Panc1 (cell line): ENCODE measurements around the gene NCKAP5. TPM values are rescaled to one million over a fixed set of nuclear protein-coding genes. Genes with fewer than 3 reads are reported as not detected.

Experiments
- ATAC-seq: fragments of 200-7000 bp; cut with Tn5 transposase; 2 replicates; pipeline ENCODE4 v1.9.1; 2020; ENCODE audit warnings: mild to moderate bottlenecking, moderate library complexity
- BruUV-seq: library from RNA; stranded (reverse); fragments of 400-500 nt; replicated peaks from 2 replicates; lab custom pipeline; 2021; lab: Mats Ljungman, UMichigan
- CTCF ChIA-PET: fragments of 300-600 bp; sonication (Branson Sonifier 250); formaldehyde crosslinking; loops from one replicate; lab custom pipeline; 2022; ENCODE audit warnings: antibody characterized with exemption; lab: Charles Lee
- POLR2A ChIA-PET: fragments of 300-600 bp; sonication (Branson Sonifier 250); formaldehyde crosslinking; loops from one replicate; lab custom pipeline; 2022; ENCODE audit warnings: antibody characterized with exemption; lab: Charles Lee
- DNase-seq: peaks from one replicate; pipeline ENCODE4 v3.0.0-alpha.2; 2010; ENCODE audit warnings: low read depth, low spot score
- H3K27ac ChIP-seq: 2 replicates; pipeline ENCODE4 v1.5.1; 2011; ENCODE audit warnings: mild to moderate bottlenecking, low read length, inconsistent platforms
- H3K27me3 ChIP-seq: fragments of 200-500 bp; sonication (Bioruptor generic); 2 replicates; pipeline ENCODE4 v1.6.0; 2014; ENCODE audit warnings: low read length, inconsistent platforms; ENCODE audit not compliant: control insufficient read depth, insufficient read depth
- H3K36me3 ChIP-seq: fragments of 200-500 bp; sonication (Bioruptor generic); 2 replicates; pipeline ENCODE4 v1.5.1; 2014; ENCODE audit warnings: inconsistent platforms, mild to moderate bottlenecking, low read length, moderate library complexity; ENCODE audit not compliant: control insufficient read depth, insufficient read depth
- H3K4me1 ChIP-seq: 2 replicates; pipeline ENCODE4 v1.5.1; 2011; ENCODE audit warnings: inconsistent platforms, mild to moderate bottlenecking, low read length, moderate library complexity; ENCODE audit not compliant: control insufficient read depth, insufficient read depth
- H3K4me3 ChIP-seq, 2 experiments: 2 replicates each; pipeline ENCODE4 v1.5.1; 2011 to 2012; ENCODE audit warnings: low read depth in 2 of 2, low read length in 2 of 2, mild to moderate bottlenecking in 2 of 2, inconsistent platforms in 1 of 2, moderate library complexity in 1 of 2
- H3K9me3 ChIP-seq: fragments of 200-500 bp; sonication (Bioruptor generic); 2 replicates; pipeline ENCODE4 v1.5.1; 2014; ENCODE audit warnings: low read depth, mild to moderate bottlenecking, inconsistent platforms, low read length, moderate library complexity; ENCODE audit not compliant: control insufficient read depth, insufficient read depth
- POLR2AphosphoS5 ChIP-seq: IDR thresholded peaks from 2 replicates; pipeline ENCODE4 v1.6.1; 2012; ENCODE audit warnings: mild to moderate bottlenecking, low read depth, low read length, moderate library complexity
- SIN3A ChIP-seq: IDR thresholded peaks from 2 replicates; pipeline ENCODE4 v1.6.1; 2012; ENCODE audit warnings: low read depth, mild to moderate bottlenecking, low read length, moderate library complexity, borderline replicate concordance; ENCODE audit not compliant: insufficient read depth
- TCF7L2 ChIP-seq: IDR thresholded peaks from 2 replicates; pipeline ENCODE4 v1.6.1; 2011; ENCODE audit warnings: mild to moderate bottlenecking, low read depth, low read length, inconsistent platforms
- in situ Hi-C: cut with HindIII; loops from 2 replicates; pipeline ENCODE4 v1.10.0; 2016; ENCODE audit warnings: low sequenced_read_pairs, low pct_unique_long_range_greater_than_20kb
- intact Hi-C: fragments of 100-400 bp; cut with micrococcal nuclease; formaldehyde crosslinking; loops from one replicate; pipeline ENCODE4 v1.10.0; 2022; ENCODE audit not compliant: unreplicated experiment
- total RNA-seq: library from RNA; stranded (reverse); gene quantifications from one replicate; pipeline ENCODE4 v1.2.1, GENCODE V29; 2021; ENCODE audit not compliant: unreplicated experiment
- TF ChIP-seq, protein P1 (sequence below): fragments of 450-650 bp; IDR thresholded peaks from 2 replicates; pipeline ENCODE4 v1.5.1; 2017; ENCODE audit warnings: mild to moderate bottlenecking
- TF ChIP-seq, protein P2 (sequence below), 2 experiments: IDR thresholded peaks; 2 replicates each; pipeline ENCODE4 v1.6.1; 2011 to 2012; ENCODE audit warnings: low read depth in 2 of 2, control low read depth in 1 of 2, low read length in 1 of 2, mild to moderate bottlenecking in 1 of 2, moderate library complexity in 1 of 2; ENCODE audit not compliant: insufficient read depth in 1 of 2

The NCKAP5 gene
- total RNA-seq, 1 experiment from 2014 or later, result 0.10 TPM

DNA sequence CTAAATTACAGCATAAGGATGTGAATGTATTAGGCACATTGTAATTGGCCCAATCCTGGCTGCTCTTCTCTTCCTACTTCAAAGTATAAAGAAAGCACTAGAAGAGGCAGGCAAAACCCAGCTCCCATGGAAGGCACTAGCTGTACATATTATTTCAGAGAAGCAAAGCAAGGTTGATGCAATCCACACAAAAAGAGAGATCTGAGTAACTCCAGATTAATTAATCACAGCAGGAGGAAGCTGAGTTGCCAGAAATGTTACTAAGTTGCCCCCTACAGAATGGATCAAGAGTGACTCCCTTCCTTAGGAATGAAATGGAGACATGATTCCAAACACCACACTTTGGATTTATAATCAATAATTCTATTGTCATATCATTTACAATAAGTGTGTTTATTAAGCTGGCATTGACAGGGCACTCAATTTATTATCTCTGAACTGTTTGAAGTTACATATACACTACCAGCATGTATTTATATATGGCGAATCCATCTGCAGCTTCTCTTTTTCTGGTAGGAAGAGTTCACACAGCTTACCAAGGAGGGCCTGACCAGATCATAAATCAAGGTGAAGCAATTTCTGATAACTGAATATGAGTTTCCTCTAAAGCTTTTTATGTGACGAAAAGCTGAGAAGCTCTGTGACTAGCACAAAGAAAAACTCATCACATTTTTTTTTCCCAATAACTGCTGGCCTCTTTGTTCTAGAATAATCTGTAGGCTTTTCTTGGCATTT is 505.2 kb downstream of the NCKAP5 start:
- intact Hi-C loops (no loop called here), in situ Hi-C loops (no loop called here)
- no peaks in the 10 kb centered on the region for H3K9me3 ChIP-seq
- TF ChIP-seq TCF7L2, result no peak
- TF ChIP-seq POLR2AphosphoS5, result no peak
- TF ChIP-seq, protein P1, sequence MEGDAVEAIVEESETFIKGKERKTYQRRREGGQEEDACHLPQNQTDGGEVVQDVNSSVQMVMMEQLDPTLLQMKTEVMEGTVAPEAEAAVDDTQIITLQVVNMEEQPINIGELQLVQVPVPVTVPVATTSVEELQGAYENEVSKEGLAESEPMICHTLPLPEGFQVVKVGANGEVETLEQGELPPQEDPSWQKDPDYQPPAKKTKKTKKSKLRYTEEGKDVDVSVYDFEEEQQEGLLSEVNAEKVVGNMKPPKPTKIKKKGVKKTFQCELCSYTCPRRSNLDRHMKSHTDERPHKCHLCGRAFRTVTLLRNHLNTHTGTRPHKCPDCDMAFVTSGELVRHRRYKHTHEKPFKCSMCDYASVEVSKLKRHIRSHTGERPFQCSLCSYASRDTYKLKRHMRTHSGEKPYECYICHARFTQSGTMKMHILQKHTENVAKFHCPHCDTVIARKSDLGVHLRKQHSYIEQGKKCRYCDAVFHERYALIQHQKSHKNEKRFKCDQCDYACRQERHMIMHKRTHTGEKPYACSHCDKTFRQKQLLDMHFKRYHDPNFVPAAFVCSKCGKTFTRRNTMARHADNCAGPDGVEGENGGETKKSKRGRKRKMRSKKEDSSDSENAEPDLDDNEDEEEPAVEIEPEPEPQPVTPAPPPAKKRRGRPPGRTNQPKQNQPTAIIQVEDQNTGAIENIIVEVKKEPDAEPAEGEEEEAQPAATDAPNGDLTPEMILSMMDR, result no peak
- no peak for TF ChIP-seq SIN3A
- TF ChIP-seq, protein P2, sequence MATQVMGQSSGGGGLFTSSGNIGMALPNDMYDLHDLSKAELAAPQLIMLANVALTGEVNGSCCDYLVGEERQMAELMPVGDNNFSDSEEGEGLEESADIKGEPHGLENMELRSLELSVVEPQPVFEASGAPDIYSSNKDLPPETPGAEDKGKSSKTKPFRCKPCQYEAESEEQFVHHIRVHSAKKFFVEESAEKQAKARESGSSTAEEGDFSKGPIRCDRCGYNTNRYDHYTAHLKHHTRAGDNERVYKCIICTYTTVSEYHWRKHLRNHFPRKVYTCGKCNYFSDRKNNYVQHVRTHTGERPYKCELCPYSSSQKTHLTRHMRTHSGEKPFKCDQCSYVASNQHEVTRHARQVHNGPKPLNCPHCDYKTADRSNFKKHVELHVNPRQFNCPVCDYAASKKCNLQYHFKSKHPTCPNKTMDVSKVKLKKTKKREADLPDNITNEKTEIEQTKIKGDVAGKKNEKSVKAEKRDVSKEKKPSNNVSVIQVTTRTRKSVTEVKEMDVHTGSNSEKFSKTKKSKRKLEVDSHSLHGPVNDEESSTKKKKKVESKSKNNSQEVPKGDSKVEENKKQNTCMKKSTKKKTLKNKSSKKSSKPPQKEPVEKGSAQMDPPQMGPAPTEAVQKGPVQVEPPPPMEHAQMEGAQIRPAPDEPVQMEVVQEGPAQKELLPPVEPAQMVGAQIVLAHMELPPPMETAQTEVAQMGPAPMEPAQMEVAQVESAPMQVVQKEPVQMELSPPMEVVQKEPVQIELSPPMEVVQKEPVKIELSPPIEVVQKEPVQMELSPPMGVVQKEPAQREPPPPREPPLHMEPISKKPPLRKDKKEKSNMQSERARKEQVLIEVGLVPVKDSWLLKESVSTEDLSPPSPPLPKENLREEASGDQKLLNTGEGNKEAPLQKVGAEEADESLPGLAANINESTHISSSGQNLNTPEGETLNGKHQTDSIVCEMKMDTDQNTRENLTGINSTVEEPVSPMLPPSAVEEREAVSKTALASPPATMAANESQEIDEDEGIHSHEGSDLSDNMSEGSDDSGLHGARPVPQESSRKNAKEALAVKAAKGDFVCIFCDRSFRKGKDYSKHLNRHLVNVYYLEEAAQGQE (IDR thresholded peaks at IDR 0.05; ENCODE audit: insufficient read depth in 1 of 2, low read depth in 2 of 2, low read length in 1 of 2), result no peak
- no peaks in the 10 kb centered on the region for H3K36me3 ChIP-seq
- no TSS peak for BruUV-seq
- no peak overlapping the region for H3K27ac ChIP-seq
- H3K4me1 ChIP-seq, result no peaks in the 10 kb centered on the region
- ChIA-PET CTCF (no interaction called here), POLR2A (no interaction called here)
- DNase-seq, result no peak
- no peak overlapping the region for H3K4me3 ChIP-seq
- no peaks in the 10 kb centered on the region for H3K27me3 ChIP-seq
- ATAC-seq, result no peak

DNA sequence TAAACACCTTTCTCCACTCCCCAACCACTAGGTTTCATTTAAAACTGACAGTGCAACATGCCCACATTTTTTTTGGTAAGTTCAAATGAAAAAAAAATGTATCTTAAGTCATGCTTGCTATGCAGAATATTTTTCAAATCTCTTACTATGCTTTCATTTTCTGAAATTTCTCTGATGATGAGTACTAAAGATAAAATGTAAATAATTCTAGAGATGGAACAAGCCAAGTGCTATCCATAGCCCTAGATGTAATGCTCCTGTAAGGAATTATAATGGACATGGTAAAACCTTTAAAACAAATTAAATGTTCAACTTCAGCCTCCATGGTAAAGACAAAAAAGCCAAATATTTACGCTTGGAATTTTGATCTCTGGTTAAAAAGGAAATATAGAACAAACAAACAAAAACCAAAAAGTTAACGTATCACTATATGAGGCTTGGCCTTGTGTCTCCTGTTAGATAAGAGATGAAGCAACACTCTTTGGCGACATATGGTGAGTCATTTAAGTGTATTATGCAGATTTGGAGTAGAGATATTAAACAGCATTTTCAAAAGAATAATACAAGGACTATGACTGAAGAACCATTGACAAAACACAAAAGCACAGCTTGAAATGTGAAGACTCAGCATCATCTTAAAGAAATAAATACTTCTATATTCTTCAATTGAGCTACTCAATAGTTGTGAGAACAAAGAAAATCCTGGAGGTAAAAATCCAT is 506.2 kb downstream of the NCKAP5 start:
- H3K27me3 ChIP-seq, result no peaks in the 10 kb centered on the region
- ChIA-PET POLR2A (no interaction called here), CTCF (no interaction called here)
- no peak for TF ChIP-seq POLR2AphosphoS5
- TF ChIP-seq, protein P1, result no peak
- TF ChIP-seq SIN3A, result no peak
- TF ChIP-seq, protein P2 (IDR thresholded peaks at IDR 0.05; ENCODE audit: insufficient read depth in 1 of 2, low read depth in 2 of 2, low read length in 1 of 2), result no peak
- TF ChIP-seq TCF7L2, result no peak
- no peaks in the 10 kb centered on the region for H3K9me3 ChIP-seq
- H3K27ac ChIP-seq, result no peak overlapping the region
- H3K4me1 ChIP-seq, result no peaks in the 10 kb centered on the region
- no TSS peak for BruUV-seq
- in situ Hi-C loops (no loop called here), intact Hi-C loops (no loop called here)
- H3K36me3 ChIP-seq, result no peaks in the 10 kb centered on the region
- ATAC-seq, result no peak
- no peak for DNase-seq
- no peak overlapping the region for H3K4me3 ChIP-seq
